CD4-positive, alpha-beta T cell (primary cell): Measurements from ENCODE around the gene RNF144A. TPM values are rescaled to one million over a fixed set of nuclear protein-coding genes. Genes with fewer than 3 reads are reported as not detected.

Experiments used
- ATAC-seq: fragments of 200-7000 bp; cut with Tn5 transposase; one replicate; pipeline ENCODE4 v1.10.0; 2022; ENCODE audit warnings: mild to moderate bottlenecking; ENCODE audit not compliant: poor library complexity
- CTCF ChIA-PET: fragments of 350-600 bp; sonication (Branson Sonifier 250); formaldehyde crosslinking; loops from one replicate; lab custom pipeline; 2021; ENCODE audit warnings: antibody characterized with exemption, inconsistent platforms; lab: Charles Lee
- POLR2A ChIA-PET: fragments of 350-600 bp; sonication (Branson Sonifier 250); formaldehyde crosslinking; loops from one replicate; lab custom pipeline; 2021; ENCODE audit warnings: antibody characterized with exemption, inconsistent platforms; lab: Charles Lee
- DNase-seq, 14 experiments: peaks; one replicate each; pipeline ENCODE4 v3.0.0-alpha.2; 2013 to 2020; ENCODE audit warnings: mixed read lengths in 2 of 14
- H3K27ac ChIP-seq, 2 donors: one replicate each; pipeline versions ENCODE4 v1.5.1 to v1.7.0; 2013; ENCODE audit warnings: low read length in 2 of 2, low read depth in 1 of 2, mild to moderate bottlenecking in 1 of 2
- H3K27me3 ChIP-seq, 2 experiments: 1 replicate in 1 of 2; 2 replicates in 1 of 2; pipeline versions ENCODE4 v1.6.1 to v1.7.0; 2013; ENCODE audit warnings: low read length in 2 of 2, control low read depth in 1 of 2, mild to moderate bottlenecking in 1 of 2, moderate library complexity in 1 of 2; ENCODE audit not compliant: insufficient read depth in 2 of 2, control insufficient read depth in 1 of 2
- H3K36me3 ChIP-seq: one replicate; pipeline ENCODE4 v1.6.1; 2013; ENCODE audit warnings: low read length, control low read depth; ENCODE audit not compliant: insufficient read depth
- H3K4me1 ChIP-seq: one replicate; pipeline ENCODE4 v1.6.1; 2013; ENCODE audit warnings: low read length, control low read depth; ENCODE audit not compliant: insufficient read depth
- H3K4me3 ChIP-seq: one replicate; pipeline ENCODE4 v1.5.1; 2013; ENCODE audit warnings: mild to moderate bottlenecking, low read length, moderate library complexity
- H3K9me3 ChIP-seq, 2 experiments: 1 replicate in 1 of 2; 2 replicates in 1 of 2; pipeline versions ENCODE4 v1.6.1 to v1.7.0; 2013; ENCODE audit warnings: low read length in 2 of 2, mild to moderate bottlenecking in 2 of 2, control low read depth in 1 of 2, moderate library complexity in 1 of 2; ENCODE audit not compliant: control insufficient read depth in 1 of 2, insufficient read depth in 1 of 2
- H3K27ac Mint-ChIP-seq: one replicate; pipeline ENCODE4 v1.8.0; 2020; ENCODE audit warnings: mixed read lengths
- H3K27me3 Mint-ChIP-seq: one replicate; pipeline ENCODE4 v1.8.0; 2021; ENCODE audit warnings: mixed read lengths
- H3K36me3 Mint-ChIP-seq: one replicate; pipeline ENCODE4 v1.8.0; 2021; ENCODE audit warnings: low read depth, mixed read lengths
- H3K4me1 Mint-ChIP-seq: one replicate; pipeline ENCODE4 v1.8.0; 2021; ENCODE audit warnings: low read depth, mixed read lengths
- H3K4me3 Mint-ChIP-seq: one replicate; pipeline ENCODE4 v1.8.0; 2020; ENCODE audit warnings: mild to moderate bottlenecking, mixed read lengths
- H3K9me3 Mint-ChIP-seq: one replicate; pipeline ENCODE4 v1.8.0; 2020; ENCODE audit warnings: mixed read lengths
- intact Hi-C, 2 experiments: fragments of 100-400 bp; cut with DNase I in 1 of 2; cut with micrococcal nuclease in 1 of 2; formaldehyde crosslinking; loops; one replicate each; pipeline versions ENCODE4 v1.15.1 to v1.9.0; 2023 to 2025; cut with DNase I, micrococcal nuclease
- total RNA-seq, 174 experiments: library from RNA in 2 of 174; stranded (reverse) in 2 of 174; gene quantifications; one replicate each; pipeline ENCODE4 v1.2.3 and lab custom pipeline; 2021 to 2026
- TF ChIP-seq, protein P1 (sequence below): fragments of 200-600 bp; IDR thresholded peaks from one replicate; pipeline ENCODE4 v1.8.0; 2022; ENCODE audit warnings: antibody characterized with exemption, mild to moderate bottlenecking

RNF144A gene
- total RNA-seq, 2 experiments from 2014 or later: 39.0 to 40.1 TPM

DNA sequence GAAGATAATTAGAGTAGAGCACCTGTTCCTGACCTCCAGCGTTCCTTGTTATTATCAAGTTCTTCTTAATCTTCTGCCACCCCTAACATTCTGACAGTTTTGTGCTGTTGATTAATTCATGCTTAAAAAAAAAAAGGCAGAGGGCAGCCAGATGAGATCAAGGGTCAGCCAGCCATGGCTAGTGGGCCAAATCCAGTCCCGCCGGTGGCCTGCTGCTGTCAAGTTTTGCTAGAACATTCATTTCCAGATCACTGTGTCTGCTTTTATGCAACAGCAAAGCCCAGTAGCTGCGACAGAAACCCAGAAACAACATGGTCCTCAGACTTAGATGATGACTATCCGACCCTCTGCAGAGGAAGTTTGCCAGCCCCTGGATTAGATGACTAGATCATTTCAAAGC is 101.6 kb downstream of the RNF144A start:
- peaks cover 13% of the 10 kb centered on the region for H3K4me1 Mint-ChIP-seq
- ATAC-seq (no peak), DNase-seq (no peak)
- no peak overlapping the region for H3K27ac ChIP-seq
- TF ChIP-seq, protein P1, sequence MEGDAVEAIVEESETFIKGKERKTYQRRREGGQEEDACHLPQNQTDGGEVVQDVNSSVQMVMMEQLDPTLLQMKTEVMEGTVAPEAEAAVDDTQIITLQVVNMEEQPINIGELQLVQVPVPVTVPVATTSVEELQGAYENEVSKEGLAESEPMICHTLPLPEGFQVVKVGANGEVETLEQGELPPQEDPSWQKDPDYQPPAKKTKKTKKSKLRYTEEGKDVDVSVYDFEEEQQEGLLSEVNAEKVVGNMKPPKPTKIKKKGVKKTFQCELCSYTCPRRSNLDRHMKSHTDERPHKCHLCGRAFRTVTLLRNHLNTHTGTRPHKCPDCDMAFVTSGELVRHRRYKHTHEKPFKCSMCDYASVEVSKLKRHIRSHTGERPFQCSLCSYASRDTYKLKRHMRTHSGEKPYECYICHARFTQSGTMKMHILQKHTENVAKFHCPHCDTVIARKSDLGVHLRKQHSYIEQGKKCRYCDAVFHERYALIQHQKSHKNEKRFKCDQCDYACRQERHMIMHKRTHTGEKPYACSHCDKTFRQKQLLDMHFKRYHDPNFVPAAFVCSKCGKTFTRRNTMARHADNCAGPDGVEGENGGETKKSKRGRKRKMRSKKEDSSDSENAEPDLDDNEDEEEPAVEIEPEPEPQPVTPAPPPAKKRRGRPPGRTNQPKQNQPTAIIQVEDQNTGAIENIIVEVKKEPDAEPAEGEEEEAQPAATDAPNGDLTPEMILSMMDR: no peak
- CTCF ChIA-PET: no interaction called here
- peaks cover 91% of the 10 kb centered on the region for H3K36me3 Mint-ChIP-seq
- H3K4me3 Mint-ChIP-seq: no peak overlapping the region
- H3K4me1 ChIP-seq: peaks cover 5% of the 10 kb centered on the region
- no peak overlapping the region for H3K27ac Mint-ChIP-seq
- intact Hi-C loops: no loop called here
- H3K9me3 ChIP-seq: no peaks in the 10 kb centered on the region
- H3K36me3 ChIP-seq: peaks cover 60% of the 10 kb centered on the region
- POLR2A ChIA-PET: no interaction called here
- H3K27me3 Mint-ChIP-seq: no peaks in the 10 kb centered on the region
- no peak overlapping the region for H3K4me3 ChIP-seq
- no peaks in the 10 kb centered on the region for H3K9me3 Mint-ChIP-seq
- H3K27me3 ChIP-seq: no peaks in the 10 kb centered on the region

DNA sequence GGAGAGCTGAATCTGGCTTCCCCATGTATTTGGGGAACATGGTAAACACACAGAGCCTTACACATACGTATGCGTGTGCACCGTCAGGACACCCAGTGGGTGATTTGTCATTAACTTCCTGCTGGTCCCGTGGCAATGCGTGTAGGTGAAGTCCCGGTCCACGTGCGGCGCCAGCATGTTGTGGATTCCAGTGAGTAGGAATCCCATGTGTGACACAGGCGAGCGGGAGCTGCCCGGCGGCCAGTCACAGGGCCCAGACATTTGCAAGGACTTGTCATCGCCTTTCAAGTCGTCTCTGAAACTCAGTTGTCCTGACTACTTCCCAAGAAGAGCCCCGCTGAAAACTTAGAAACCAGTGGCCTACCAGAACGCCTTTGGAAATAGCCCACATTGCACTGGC is 102.0 kb downstream of the RNF144A start:
- CTCF ChIA-PET: no interaction called here
- no peak overlapping the region for H3K4me3 ChIP-seq
- no peaks in the 10 kb centered on the region for H3K9me3 Mint-ChIP-seq
- no peak for DNase-seq
- intact Hi-C loops: no loop called here
- H3K4me3 Mint-ChIP-seq: no peak overlapping the region
- H3K36me3 Mint-ChIP-seq: peaks cover 95% of the 10 kb centered on the region
- H3K9me3 ChIP-seq: no peaks in the 10 kb centered on the region
- H3K4me1 ChIP-seq: peaks cover 3% of the 10 kb centered on the region
- peaks cover 64% of the 10 kb centered on the region for H3K36me3 ChIP-seq
- H3K27me3 ChIP-seq: no peaks in the 10 kb centered on the region
- no peaks in the 10 kb centered on the region for H3K27me3 Mint-ChIP-seq
- TF ChIP-seq, protein P1: no peak
- POLR2A ChIA-PET: no interaction called here
- no peak overlapping the region for H3K27ac Mint-ChIP-seq
- peaks cover 9% of the 10 kb centered on the region for H3K4me1 Mint-ChIP-seq
- H3K27ac ChIP-seq: no peak overlapping the region
- ATAC-seq: no peak

DNA sequence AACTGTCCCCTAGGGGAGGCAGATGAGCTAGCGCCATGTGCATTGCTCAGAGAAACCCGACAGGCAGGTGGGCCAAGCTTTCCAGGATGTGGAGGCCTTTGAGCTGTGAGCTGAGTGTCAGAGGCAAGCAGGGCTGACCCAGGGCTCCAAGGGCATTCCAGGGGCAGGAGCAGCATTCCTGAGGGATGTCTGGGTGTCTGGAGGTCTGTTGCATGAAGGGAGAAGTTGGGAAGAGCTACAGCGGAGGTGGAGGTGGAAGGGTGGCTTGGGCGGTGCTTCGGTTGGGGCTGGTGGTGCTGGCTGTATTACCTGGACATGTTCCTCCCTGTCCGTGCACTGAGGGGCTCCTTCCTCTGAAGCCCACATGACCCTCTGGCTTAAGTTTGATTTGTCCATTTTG is 102.8 kb downstream of the RNF144A start:
- TF ChIP-seq, protein P1: no peak
- Mint-ChIP-seq H3K36me3 (peaks cover 95% of the 10 kb centered on the region), H3K27ac (no peak overlapping the region), H3K4me1 (peaks cover 4% of the 10 kb centered on the region), H3K27me3 (no peaks in the 10 kb centered on the region), H3K4me3 (no peak overlapping the region), H3K9me3 (no peaks in the 10 kb centered on the region)
- no peak overlapping the region for H3K4me3 ChIP-seq
- intact Hi-C loops: no loop called here
- no peaks in the 10 kb centered on the region for H3K27me3 ChIP-seq
- H3K36me3 ChIP-seq: peaks cover 70% of the 10 kb centered on the region
- CTCF ChIA-PET: no interaction called here
- H3K4me1 ChIP-seq: no peaks in the 10 kb centered on the region
- no peaks in the 10 kb centered on the region for H3K9me3 ChIP-seq
- H3K27ac ChIP-seq: no peak overlapping the region
- ATAC-seq: no peak
- DNase-seq: no peak
- POLR2A ChIA-PET: no interaction called here
